ENCODE data around the gene ZNF492.
"Not testable (repeated sequence)": the region's sequence is repeated elsewhere in the genome, so short reads cannot be mapped to it uniquely, and the experiment has no call there.

ZNF492 gene

GRCh38 chr19:22617614-22618320 is 16.4 kb upstream of the ZNF492 start:
- no peak for DNase-seq

- DNase-seq, result no peak
Observed at GRCh38 chr19:22619371-22619770, 14.8 kb upstream of the ZNF492 start.

- no peak for DNase-seq
Observed at GRCh38 chr19:22619932-22620331, 14.2 kb upstream of the ZNF492 start.

GRCh38 chr19:22620401-22620800 is 13.7 kb upstream of the ZNF492 start:
- no peak for DNase-seq

- DNase-seq, result no peak
Observed at GRCh38 chr19:22620912-22621311, 13.2 kb upstream of the ZNF492 start.

DNA sequence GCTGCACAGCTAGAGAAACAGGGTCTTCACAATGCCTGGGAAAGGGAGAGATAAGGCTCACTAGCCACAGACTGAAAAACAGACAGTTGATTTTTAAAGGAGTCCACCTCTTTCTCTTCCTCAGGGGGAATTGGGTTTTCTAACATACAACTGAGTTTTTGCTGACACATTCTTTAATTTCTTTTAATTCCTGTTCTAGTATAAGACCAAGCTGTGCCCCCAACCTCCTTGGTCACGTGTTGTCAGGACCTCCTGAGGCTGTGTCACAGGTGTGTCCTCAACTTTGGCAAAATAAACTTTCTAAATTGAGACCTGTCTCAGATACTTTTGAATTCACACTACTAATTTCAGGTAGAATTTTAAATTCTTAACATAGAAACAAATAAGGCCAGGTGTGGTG is 12.1 kb upstream of the ZNF492 start:
- no peak for DNase-seq

DNA sequence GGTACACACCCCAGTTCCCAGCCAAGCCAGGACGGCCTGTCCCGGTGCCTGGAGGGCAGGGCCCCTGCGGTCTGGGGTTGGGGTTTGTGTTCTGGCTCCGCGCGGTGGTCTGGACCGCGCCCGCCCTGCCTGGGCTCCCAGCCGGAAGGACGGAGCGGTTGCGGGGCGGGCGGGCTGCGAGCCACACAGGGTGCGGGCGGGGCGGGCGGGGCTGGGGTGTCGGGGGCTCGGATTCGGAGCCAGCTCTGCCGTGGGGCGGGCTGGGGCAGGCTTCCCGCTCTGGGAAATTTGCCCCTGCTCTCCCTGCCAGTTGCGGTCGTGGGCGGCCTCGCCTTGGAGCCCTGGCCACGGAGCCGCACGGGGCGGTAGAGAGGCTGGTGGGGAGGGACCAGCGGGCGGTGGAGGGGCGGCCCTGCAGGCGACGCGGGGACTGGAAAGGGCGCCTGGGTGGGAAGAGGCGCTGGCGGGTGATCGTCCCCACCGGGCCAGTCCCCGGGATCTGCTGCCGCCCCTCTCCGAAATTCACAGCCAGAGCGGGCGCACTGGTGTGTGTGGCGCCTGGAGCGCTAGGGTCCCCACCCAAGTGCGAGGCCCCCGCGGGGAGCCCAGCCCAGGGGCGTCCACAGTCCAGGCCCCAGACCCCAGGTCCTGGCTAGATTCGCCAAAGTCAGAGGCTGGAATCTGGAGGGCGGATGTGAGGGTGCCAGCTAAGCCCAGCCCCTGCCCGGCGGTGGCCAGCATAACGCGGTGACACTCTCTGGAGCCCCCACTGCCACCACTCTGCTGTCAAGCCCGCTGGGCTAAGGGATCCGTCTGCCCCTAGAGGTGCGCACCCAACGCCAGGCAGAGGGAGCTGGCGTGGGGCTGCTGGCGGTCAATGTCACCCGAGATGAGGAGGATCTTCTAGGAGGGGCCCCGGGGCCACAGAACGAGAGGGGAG is 11.0 kb upstream of the ZNF492 start:
- no peak for DNase-seq

- no peak for DNase-seq
Observed at GRCh38 chr19:22623841-22624221, 10.3 kb upstream of the ZNF492 start.

DNA sequence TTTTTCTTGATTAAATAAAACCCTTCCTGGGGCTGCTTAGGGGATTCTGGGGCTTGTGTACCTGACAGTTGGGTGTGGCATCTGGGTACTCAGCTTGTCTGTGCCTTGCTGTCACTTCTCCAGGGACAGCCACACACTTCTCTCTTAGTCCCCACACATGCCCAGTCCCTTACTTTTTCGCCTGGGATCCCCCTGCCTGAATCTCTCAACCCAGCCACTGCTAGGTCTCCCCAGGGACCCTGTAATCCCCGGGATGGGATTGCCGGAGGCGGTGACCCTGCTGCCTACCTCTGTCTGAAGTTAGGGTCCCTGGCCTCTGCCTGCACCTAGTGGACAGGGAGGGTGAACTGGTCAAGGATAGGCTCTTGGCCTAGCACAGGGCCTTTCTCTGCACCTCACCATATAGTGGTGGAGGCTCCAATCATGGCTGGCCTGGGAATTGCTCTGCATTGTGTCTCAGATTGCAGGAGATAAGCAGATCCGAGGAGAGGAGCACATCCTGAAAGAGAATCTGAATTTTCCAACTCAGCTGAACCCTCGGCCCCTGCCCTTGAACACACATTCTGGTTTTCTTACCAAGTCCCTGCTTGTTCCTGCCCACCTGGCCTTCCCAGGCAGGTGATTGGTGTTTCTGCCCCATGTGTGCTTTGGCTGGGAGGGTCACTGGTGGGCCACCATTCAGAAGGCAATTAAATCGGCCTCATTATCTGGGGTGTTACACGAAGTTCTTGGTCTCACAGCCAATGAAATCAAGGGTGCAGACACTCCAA is 8.7 kb upstream of the ZNF492 start:
- DNase-seq, result no peak

- DNase-seq, result no peak
Observed at GRCh38 chr19:22627526-22627925, 6.6 kb upstream of the ZNF492 start.

- no peak for DNase-seq
Observed at GRCh38 chr19:22628401-22628800, 5.7 kb upstream of the ZNF492 start.

DNA sequence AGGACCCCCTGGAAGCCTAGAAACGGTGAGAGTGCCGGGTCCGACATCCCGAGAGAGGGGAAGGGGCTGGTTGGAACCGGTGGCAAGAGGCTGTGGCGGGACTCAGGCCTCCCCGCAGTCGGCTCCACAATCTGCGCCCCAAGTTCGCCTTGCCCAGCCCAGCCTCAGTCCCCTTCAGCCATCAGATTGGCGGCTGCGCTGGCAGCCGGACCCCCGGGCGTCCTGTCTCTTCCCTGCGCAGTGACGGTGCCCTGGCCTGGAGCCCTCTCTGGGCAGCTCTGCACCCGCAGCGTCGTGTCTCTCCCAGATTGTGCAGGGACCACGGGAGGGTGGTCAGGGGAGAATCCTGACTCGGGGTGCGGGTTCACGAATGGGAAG is 315 bp downstream of the ZNF492 start:
- DNase-seq, result no peak

DNA sequence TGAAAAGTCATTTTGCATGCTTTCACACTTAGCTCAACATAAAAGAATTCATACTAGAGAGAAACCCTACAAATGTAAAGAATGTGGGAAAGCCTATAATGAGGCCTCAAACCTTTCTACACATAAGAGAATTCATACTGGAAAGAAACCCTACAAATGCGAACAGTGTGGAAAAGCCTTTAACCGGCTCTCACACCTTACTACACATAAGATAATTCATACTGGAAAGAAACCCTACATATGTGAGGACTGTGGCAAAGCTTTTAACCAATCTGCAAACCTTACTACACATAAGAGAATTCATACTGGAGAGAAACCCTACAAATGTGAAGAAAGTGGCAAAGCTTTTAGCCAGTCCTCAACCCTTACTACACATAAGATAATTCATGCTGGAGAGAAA is 51.4 kb downstream of the ZNF492 start:
- DNase-seq, result not testable (repeated sequence)

- DNase-seq, result not testable (repeated sequence)
Observed at GRCh38 chr19:22702661-22703060, 68.5 kb downstream of the ZNF492 start.

DNA sequence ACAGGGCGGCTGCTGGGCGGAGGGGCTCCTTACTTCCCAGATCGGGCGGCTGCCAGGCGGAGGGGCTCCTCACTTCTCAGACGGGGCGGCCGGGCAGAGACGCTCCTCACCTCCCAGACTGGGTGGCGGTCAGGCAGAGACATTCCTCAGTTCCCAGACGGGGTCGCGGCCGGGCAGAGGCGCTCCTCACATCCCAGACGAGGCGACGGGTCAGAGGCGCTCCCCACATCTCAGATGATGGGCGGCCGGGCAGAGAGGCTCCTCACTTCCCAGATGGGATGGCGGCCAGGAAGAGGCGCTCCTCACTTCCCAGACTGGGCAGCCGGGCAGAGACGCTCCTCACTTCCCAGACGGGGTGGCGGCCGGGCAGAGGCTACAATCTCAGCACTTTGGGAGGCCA is 69.0 kb downstream of the ZNF492 start:
- not testable (repeated sequence) for DNase-seq

GRCh38 chr19:22708983-22709382 is 74.9 kb downstream of the ZNF492 start:
- DNase-seq, result no peak

Data from stimulated activated CD4-positive, alpha-beta T cell treated with anti-CD3 and anti-CD28 coated beads, Interleukin-4, amount 100 ng/mL, for 24 hours (primary cell).